Measurements from ENCODE around the gene CYP24A1.

- TF ChIP-seq, protein P1, sequence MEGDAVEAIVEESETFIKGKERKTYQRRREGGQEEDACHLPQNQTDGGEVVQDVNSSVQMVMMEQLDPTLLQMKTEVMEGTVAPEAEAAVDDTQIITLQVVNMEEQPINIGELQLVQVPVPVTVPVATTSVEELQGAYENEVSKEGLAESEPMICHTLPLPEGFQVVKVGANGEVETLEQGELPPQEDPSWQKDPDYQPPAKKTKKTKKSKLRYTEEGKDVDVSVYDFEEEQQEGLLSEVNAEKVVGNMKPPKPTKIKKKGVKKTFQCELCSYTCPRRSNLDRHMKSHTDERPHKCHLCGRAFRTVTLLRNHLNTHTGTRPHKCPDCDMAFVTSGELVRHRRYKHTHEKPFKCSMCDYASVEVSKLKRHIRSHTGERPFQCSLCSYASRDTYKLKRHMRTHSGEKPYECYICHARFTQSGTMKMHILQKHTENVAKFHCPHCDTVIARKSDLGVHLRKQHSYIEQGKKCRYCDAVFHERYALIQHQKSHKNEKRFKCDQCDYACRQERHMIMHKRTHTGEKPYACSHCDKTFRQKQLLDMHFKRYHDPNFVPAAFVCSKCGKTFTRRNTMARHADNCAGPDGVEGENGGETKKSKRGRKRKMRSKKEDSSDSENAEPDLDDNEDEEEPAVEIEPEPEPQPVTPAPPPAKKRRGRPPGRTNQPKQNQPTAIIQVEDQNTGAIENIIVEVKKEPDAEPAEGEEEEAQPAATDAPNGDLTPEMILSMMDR (IDR thresholded peaks at IDR 0.05): no peak
- no peak for TF ChIP-seq EZH2 (IDR thresholded peaks at IDR 0.05; ENCODE audit: borderline replicate concordance, insufficient read depth, low read depth, low read length, poor library complexity, severe bottlenecking)
Observed at GRCh38 chr20:54220722-54221121, 46.9 kb upstream of the CYP24A1 start.

Data from B cell (primary cell).